Inflammatory macrophage treated with lipopolysaccharide for 1 hour (primary cell): ENCODE data around the gene PTPN3.
A peak's percentile ranks its signal among the peaks of the same experiment; 100 is the strongest.
"Not testable (repeated sequence)": the region's sequence is repeated elsewhere in the genome, so short reads cannot be mapped to it uniquely, and the experiment has no call there.

Experiments
- DNase-seq, 2 donors: peaks; one replicate each; pipeline ENCODE4 v3.0.0-alpha.2; 2020 to 2022

The PTPN3 gene

GRCh38 chr9:109498195-109499092, at the start of gene PTPN3:
PTPN3 (minus strand) TSS chr9:109498307; CDS start chr9:109463434, 34,873 bp downstream.
- DNase-seq: no peak

GRCh38 chr9:109544954-109545353, 46.8 kb upstream of the PTPN3 start:
- not testable (repeated sequence) for DNase-seq

- DNase-seq: no peak
Observed at GRCh38 chr9:109542922-109543321, 44.8 kb upstream of the PTPN3 start.

- DNase-seq: no peak
Observed at GRCh38 chr9:109538346-109538745, 40.2 kb upstream of the PTPN3 start.

GRCh38 chr9:109537288-109537687, 39.2 kb upstream of the PTPN3 start:
- DNase-seq: no peak

- DNase-seq: no peak
Observed at GRCh38 chr9:109536859-109537258, 38.8 kb upstream of the PTPN3 start.

- no peak for DNase-seq
Observed at GRCh38 chr9:109535365-109535764, 37.3 kb upstream of the PTPN3 start.

GRCh38 chr9:109534151-109534550, 36.0 kb upstream of the PTPN3 start:
- no peak for DNase-seq

GRCh38 chr9:109532652-109533051, 34.5 kb upstream of the PTPN3 start:
- not testable (repeated sequence) for DNase-seq

- DNase-seq: no peak
Observed at GRCh38 chr9:109522106-109522505, 24.0 kb upstream of the PTPN3 start.

GRCh38 chr9:109520475-109521132, 22.5 kb upstream of the PTPN3 start:
- DNase-seq: peak; percentile 11 to 77

GRCh38 chr9:109519366-109519765, 21.3 kb upstream of the PTPN3 start:
- DNase-seq: peak in 1 of 2 donors; percentile 0

GRCh38 chr9:109518621-109519335, 20.7 kb upstream of the PTPN3 start:
- DNase-seq: no peak

- DNase-seq: no peak
Observed at GRCh38 chr9:109517901-109518377, 19.8 kb upstream of the PTPN3 start.

GRCh38 chr9:109513871-109514270, 15.8 kb upstream of the PTPN3 start:
- DNase-seq: no peak

GRCh38 chr9:109512170-109512756, 14.2 kb upstream of the PTPN3 start:
- no peak for DNase-seq

- DNase-seq: no peak
Observed at GRCh38 chr9:109510506-109510905, 12.4 kb upstream of the PTPN3 start.

GRCh38 chr9:109510042-109510441, 11.9 kb upstream of the PTPN3 start:
- not testable (repeated sequence) for DNase-seq

- DNase-seq: no peak
Observed at GRCh38 chr9:109509611-109510010, 11.5 kb upstream of the PTPN3 start.

GRCh38 chr9:109507421-109507838, 9.3 kb upstream of the PTPN3 start:
- DNase-seq: no peak

GRCh38 chr9:109506097-109506712, 8.1 kb upstream of the PTPN3 start:
- DNase-seq: no peak

- DNase-seq: no peak
Observed at GRCh38 chr9:109504689-109505088, 6.6 kb upstream of the PTPN3 start.
